Breast epithelium (tissue), 4 donors: ENCODE measurements around the gene MTHFR. TPM values are rescaled to one million over a fixed set of nuclear protein-coding genes. Genes with fewer than 3 reads are reported as not detected.

Experiments used
- DNase-seq, 2 donors: peaks; one replicate each; pipeline ENCODE4 v3.0.0-alpha.2; 2019; ENCODE audit warnings: low spot score in 2 of 2
- H3K27ac ChIP-seq, 2 donors: fragments of 200-600 bp; sonication (generic) in 1 of 2; one replicate each; pipeline ENCODE4 v1.5.1; 2016 to 2019; ENCODE audit warnings: mild to moderate bottlenecking in 1 of 2
- H3K27me3 ChIP-seq, 2 donors: fragments of 200-600 bp; sonication (generic) in 1 of 2; one replicate each; pipeline versions ENCODE4 v1.5.1 to v1.6.0; 2017 to 2019; ENCODE audit warnings: control low read depth in 1 of 2, mild to moderate bottlenecking in 1 of 2
- H3K36me3 ChIP-seq: fragments of 200-600 bp; one replicate; pipeline ENCODE4 v1.5.1; 2019
- H3K4me1 ChIP-seq, 2 donors: fragments of 200-600 bp; sonication (generic); one replicate each; pipeline ENCODE4 v1.5.1; 2016 to 2019; ENCODE audit warnings: control low read depth in 1 of 2
- H3K4me3 ChIP-seq, 3 donors: fragments of 200-600 bp; sonication (generic); 1 replicate in 2 of 3; 2 replicates in 1 of 3; pipeline ENCODE4 v1.5.1; 2016 to 2019; ENCODE audit warnings: mild to moderate bottlenecking in 3 of 3, moderate library complexity in 2 of 3
- H3K9me3 ChIP-seq, 2 donors: fragments of 200-600 bp; sonication (generic) in 1 of 2; one replicate each; pipeline ENCODE4 v1.5.1; 2016 to 2019; ENCODE audit warnings: control low read depth in 1 of 2
- POLR2A ChIP-seq: fragments of 450-650 bp; IDR thresholded peaks from one replicate; pipeline ENCODE4 v1.6.1; 2016; ENCODE audit warnings: antibody characterized with exemption, mild to moderate bottlenecking, moderate library complexity
- POLR2AphosphoS5 ChIP-seq, 3 donors: sonication (generic); formaldehyde crosslinking; IDR thresholded peaks; one replicate each; pipeline ENCODE4 v1.6.1; 2017; ENCODE audit warnings: antibody characterized with exemption in 3 of 3
- intact Hi-C: fragments of 100-400 bp; cut with DNase I; formaldehyde crosslinking; loops from one replicate; pipeline ENCODE4 v1.15.1; 2023; ENCODE audit warnings: low total_unique reads
- total RNA-seq, 3 donors: library from RNA; depleted of rRNA; stranded (reverse); fragments of >200 nt; gene quantifications; one replicate each; pipeline ENCODE4 v1.1.0, GENCODE V29; 2016
- TF ChIP-seq, protein P1 (sequence below), 3 donors: fragments of 450-650 bp; IDR thresholded peaks; one replicate each; pipeline ENCODE4 v1.5.1; 2016 to 2017; ENCODE audit warnings: antibody characterized with exemption in 3 of 3, mild to moderate bottlenecking in 3 of 3, moderate library complexity in 3 of 3

MTHFR gene
- total RNA-seq, 3 donors from 2014 or later = 24.6 to 42.0 (median 30.0) TPM

GRCh38 chr1:11766429-11766776 is 39.4 kb downstream of the MTHFR start:
- H3K27ac ChIP-seq = no peak overlapping the region
- peaks cover 0 to 7% of the 10 kb centered on the region in 2 donors for H3K27me3 ChIP-seq
- H3K9me3 ChIP-seq = no peaks in the 10 kb centered on the region
- no peaks in the 10 kb centered on the region for H3K4me1 ChIP-seq
- H3K36me3 ChIP-seq = no peaks in the 10 kb centered on the region
- intact Hi-C loops = no loop called here
- TF ChIP-seq, protein P1, sequence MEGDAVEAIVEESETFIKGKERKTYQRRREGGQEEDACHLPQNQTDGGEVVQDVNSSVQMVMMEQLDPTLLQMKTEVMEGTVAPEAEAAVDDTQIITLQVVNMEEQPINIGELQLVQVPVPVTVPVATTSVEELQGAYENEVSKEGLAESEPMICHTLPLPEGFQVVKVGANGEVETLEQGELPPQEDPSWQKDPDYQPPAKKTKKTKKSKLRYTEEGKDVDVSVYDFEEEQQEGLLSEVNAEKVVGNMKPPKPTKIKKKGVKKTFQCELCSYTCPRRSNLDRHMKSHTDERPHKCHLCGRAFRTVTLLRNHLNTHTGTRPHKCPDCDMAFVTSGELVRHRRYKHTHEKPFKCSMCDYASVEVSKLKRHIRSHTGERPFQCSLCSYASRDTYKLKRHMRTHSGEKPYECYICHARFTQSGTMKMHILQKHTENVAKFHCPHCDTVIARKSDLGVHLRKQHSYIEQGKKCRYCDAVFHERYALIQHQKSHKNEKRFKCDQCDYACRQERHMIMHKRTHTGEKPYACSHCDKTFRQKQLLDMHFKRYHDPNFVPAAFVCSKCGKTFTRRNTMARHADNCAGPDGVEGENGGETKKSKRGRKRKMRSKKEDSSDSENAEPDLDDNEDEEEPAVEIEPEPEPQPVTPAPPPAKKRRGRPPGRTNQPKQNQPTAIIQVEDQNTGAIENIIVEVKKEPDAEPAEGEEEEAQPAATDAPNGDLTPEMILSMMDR (IDR thresholded peaks at IDR 0.05) = no peak
- no peak for TF ChIP-seq POLR2AphosphoS5 (IDR thresholded peaks at IDR 0.05)
- no peak for DNase-seq
- H3K4me3 ChIP-seq = no peak overlapping the region

DNA sequence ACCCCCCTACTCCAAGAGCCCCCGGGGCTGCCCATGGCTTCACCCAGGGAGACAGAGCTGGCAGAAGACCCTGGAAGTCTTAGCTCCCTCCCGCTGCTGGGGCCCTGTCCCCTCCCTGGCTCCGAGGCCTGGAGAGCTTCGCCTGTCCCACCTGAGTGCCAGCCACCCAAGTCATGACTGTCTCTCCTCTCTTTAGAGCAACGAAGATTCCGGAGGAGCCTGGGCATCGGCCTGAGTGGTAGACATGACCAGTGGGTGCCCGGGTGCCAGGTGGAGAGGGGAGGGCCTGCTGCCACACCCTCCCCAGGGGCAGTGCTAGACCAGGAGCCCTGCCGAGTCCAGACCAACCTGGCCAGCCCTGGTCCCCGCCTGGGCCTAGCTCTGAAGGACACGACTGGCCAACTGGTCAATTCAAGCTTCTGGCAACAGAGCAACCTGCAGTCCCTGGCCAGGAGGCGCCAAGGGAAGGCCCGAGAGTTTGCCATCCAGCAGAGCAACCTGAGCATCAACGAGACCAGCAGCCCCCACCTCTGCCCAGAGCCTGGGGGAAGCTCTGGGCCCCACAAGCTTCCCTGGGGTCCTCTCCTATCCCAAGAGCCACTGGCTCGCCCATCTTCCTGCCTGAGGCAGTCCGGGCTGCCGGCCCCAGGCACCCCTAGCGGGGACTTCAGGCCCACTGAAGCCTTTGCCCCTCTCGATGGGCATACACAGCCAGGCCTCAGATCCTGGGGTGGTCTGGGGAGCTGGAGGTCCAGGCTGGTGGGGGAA is 39.9 kb downstream of the MTHFR start:
- DNase-seq = no peak
- intact Hi-C loops = no loop called here
- H3K27ac ChIP-seq = no peak overlapping the region
- H3K4me1 ChIP-seq = no peaks in the 10 kb centered on the region
- no peak for TF ChIP-seq POLR2AphosphoS5 (IDR thresholded peaks at IDR 0.05)
- TF ChIP-seq, protein P1 (IDR thresholded peaks at IDR 0.05) = no peak
- TF ChIP-seq POLR2A = no peak
- H3K9me3 ChIP-seq = no peaks in the 10 kb centered on the region
- no peaks in the 10 kb centered on the region for H3K36me3 ChIP-seq
- peaks cover 0 to 9% of the 10 kb centered on the region in 2 donors for H3K27me3 ChIP-seq
- no peak overlapping the region for H3K4me3 ChIP-seq

DNA sequence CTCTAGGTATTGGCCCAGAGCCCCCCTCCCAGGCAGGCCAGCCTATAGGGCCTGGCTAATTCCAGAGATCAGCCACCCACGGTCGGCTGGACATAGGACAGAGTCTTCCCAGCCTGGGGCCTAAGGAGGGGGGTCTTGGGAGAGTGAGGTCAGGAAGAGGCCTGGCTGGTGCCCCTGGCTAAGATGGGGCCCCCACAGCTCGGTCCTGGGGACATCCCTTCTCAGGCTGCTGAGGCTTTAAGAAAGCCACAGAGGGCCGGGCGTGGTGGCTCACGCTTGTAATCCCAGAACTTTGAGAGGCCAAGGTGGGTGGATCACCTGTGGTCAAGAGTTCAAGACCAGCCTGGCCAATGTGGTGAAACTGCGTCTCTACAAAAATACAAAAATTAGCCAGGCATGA is 41.2 kb downstream of the MTHFR start:
- TF ChIP-seq, protein P1 (IDR thresholded peaks at IDR 0.05) = no peak
- TF ChIP-seq POLR2AphosphoS5 (IDR thresholded peaks at IDR 0.05) (no peak), POLR2A (no peak)
- Histone ChIP-seq H3K27ac (no peak overlapping the region), H3K9me3 (no peaks in the 10 kb centered on the region), H3K36me3 (no peaks in the 10 kb centered on the region), H3K4me3 (no peak overlapping the region), H3K27me3 (peaks cover 0 to 9% of the 10 kb centered on the region in 2 donors), H3K4me1 (no peaks in the 10 kb centered on the region)
- intact Hi-C loops = no loop called here
- DNase-seq = no peak

DNA sequence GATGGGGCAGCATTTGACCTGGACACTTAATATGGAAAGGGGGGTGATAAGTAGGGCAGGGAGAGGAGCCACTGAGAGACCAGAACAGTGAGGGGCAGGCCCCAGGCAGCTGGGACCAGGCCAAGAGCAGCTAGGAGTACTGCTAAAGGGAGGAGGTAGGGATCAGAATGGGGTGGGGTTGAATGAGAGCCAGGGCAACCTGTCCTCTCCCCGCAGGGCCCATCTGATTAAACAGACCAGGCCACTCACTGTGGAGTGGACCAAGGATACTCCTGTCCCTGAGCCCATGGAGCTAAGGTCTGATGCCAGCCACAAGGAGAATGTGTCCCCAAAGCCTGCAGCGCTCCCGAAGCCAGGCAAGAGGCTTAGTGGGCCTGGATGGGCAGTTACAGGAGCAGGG is 41.6 kb downstream of the MTHFR start:
- TF ChIP-seq POLR2A = no peak
- no peak for TF ChIP-seq POLR2AphosphoS5 (IDR thresholded peaks at IDR 0.05)
- TF ChIP-seq, protein P1 (IDR thresholded peaks at IDR 0.05) = no peak
- Histone ChIP-seq H3K4me1 (no peaks in the 10 kb centered on the region), H3K9me3 (no peaks in the 10 kb centered on the region), H3K27me3 (peaks cover 0 to 9% of the 10 kb centered on the region in 2 donors), H3K36me3 (no peaks in the 10 kb centered on the region), H3K4me3 (no peak overlapping the region), H3K27ac (no peak overlapping the region)
- intact Hi-C loops = no loop called here
- DNase-seq = no peak

DNA sequence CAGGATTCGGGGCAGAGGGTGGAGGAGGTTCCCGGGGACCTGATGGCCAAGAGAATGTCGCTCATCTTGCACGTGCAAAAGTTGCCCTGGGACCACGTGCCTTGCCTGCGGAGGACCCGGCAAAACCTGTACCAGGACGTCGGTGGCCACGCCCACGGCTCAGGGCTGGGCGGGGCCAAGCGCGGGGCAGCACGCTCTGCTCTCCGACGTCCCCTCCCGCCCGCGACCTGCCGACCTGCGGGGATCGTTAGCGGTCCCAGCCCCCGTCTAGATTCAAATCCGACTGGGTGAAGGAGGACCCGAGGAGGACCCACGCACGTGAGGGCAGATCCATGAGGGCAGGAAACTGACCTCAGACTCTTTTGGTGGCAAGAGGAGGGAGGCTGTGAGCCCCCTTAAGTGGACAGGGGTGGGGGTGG is 43.8 kb downstream of the MTHFR start, which contains the start of gene C1orf167:
TSS of gene C1orf167 (plus strand) at position 206 of the 419 bp plus-strand sequence. CDS start 2,208 bp downstream, outside the sequence.
- Histone ChIP-seq H3K27me3 (peaks cover 0 to 9% of the 10 kb centered on the region in 2 donors), H3K9me3 (no peaks in the 10 kb centered on the region), H3K4me3 (no peak within 1 kb of the TSS), H3K36me3 (no peaks in the 10 kb centered on the region), H3K4me1 (no peaks in the 10 kb centered on the region), H3K27ac (no peak within 1 kb of the TSS)
- intact Hi-C loops = no loop called here
- no peak for DNase-seq
- TF ChIP-seq POLR2AphosphoS5 (IDR thresholded peaks at IDR 0.05) = no peak
- no peak for TF ChIP-seq POLR2A
